GM21619 (cell line): ENCODE measurements around the gene ARHGEF28.
A peak's percentile ranks its signal among the peaks of the same experiment; 100 is the strongest.

Experiments used
- ATAC-seq: cut with Tn5 transposase; IDR thresholded peaks from one replicate; pipeline ENCODE4 v1.9.1; 2021; ENCODE audit not compliant: unreplicated experiment

Gene ARHGEF28

GRCh38 chr5:73691302-73692080 is 65.5 kb downstream of the ARHGEF28 start:
- ATAC-seq = no peak

GRCh38 chr5:73692166-73692640 is 66.2 kb downstream of the ARHGEF28 start:
- ATAC-seq = no peak

GRCh38 chr5:73692981-73693380 is 67.0 kb downstream of the ARHGEF28 start:
- ATAC-seq = no peak

- peak; percentile 11 for ATAC-seq
Measured at GRCh38 chr5:73693573-73694061, 67.6 kb downstream of the ARHGEF28 start.

GRCh38 chr5:73694089-73694488 is 68.1 kb downstream of the ARHGEF28 start:
- peak; percentile 77 for ATAC-seq

GRCh38 chr5:73698011-73698410 is 72.0 kb downstream of the ARHGEF28 start:
- no peak for ATAC-seq

GRCh38 chr5:73701566-73701965 is 75.6 kb downstream of the ARHGEF28 start:
- ATAC-seq = no peak

- no peak for ATAC-seq
Measured at GRCh38 chr5:73702534-73702933, 76.5 kb downstream of the ARHGEF28 start.

- ATAC-seq = no peak
Measured at GRCh38 chr5:73702951-73703350, 77.0 kb downstream of the ARHGEF28 start.

GRCh38 chr5:73705364-73705763 is 79.4 kb downstream of the ARHGEF28 start:
- ATAC-seq = no peak

GRCh38 chr5:73706963-73707362 is 81.0 kb downstream of the ARHGEF28 start:
- ATAC-seq = no peak

- no peak for ATAC-seq
Measured at GRCh38 chr5:73709536-73710129, 83.6 kb downstream of the ARHGEF28 start.

GRCh38 chr5:73716284-73716808 is 90.3 kb downstream of the ARHGEF28 start:
- no peak for ATAC-seq

- no peak for ATAC-seq
Measured at GRCh38 chr5:73718762-73719161, 92.8 kb downstream of the ARHGEF28 start.

- no peak for ATAC-seq
Measured at GRCh38 chr5:73719632-73720031, 93.6 kb downstream of the ARHGEF28 start.

GRCh38 chr5:73722231-73722630 is 96.2 kb downstream of the ARHGEF28 start:
- no peak for ATAC-seq

- ATAC-seq = no peak
Measured at GRCh38 chr5:73726071-73726470, 100.1 kb downstream of the ARHGEF28 start.

- no peak for ATAC-seq
Measured at GRCh38 chr5:73726606-73727231, 100.7 kb downstream of the ARHGEF28 start.

GRCh38 chr5:73727470-73727869 is 101.5 kb downstream of the ARHGEF28 start:
- no peak for ATAC-seq

- no peak for ATAC-seq
Measured at GRCh38 chr5:73728493-73729273, 102.7 kb downstream of the ARHGEF28 start.

- no peak for ATAC-seq
Measured at GRCh38 chr5:73729329-73729728, 103.3 kb downstream of the ARHGEF28 start.
